SH-SY5Y (cell line): ENCODE results near the gene DNAH10.

ENCODE experiments used
- GATA2 ChIP-seq: IDR thresholded peaks from 2 replicates; pipeline ENCODE4 v1.6.1; 2011; ENCODE audit warnings: mild to moderate bottlenecking, low read depth, low read length
- GATA3 ChIP-seq: IDR thresholded peaks from 2 replicates; pipeline ENCODE4 v1.6.1; 2011; ENCODE audit warnings: low read depth, mild to moderate bottlenecking, low read length, moderate library complexity

DNA sequence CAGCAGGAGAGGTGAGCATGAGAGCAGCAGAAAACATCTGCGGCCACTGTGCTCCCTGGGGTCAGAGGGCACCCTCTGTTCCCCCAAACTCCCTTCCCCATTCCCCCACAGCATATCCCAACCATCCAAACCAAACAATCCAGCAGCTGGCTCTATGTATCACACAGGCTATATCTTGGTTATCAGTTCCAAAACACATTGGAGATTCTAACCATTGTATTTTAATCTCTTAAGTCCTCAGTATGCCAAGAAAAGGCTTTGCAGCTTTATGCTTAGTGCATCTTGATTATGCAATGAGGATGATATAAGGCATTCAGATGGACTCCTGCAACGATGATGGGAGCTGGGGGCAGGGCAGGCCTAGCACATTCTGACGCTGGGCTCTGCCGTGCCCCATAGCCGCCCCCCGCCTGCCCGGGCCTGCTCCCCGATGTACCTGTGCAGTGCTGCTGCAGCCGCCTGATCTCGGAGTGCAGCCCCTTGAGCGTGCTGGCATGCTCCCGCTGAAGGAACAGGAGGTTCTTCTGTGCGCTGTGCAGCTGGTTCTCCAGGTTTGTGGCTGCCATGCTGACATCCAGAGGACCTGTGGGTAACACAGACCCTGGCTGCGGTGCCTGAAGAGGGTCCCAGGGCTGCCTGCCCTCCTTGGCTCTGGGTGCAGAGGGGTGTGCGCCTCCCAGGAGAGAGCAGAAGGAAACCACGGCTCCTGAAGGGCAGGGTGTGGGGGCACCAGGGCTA, 181.0 kb downstream of the DNAH10 start:
- TF ChIP-seq GATA3: no peak
- no peak for TF ChIP-seq GATA2
